Loucy (cell line): Measurements from ENCODE around the gene SLC27A3.

Experiments used
- EZH2phosphoT487 ChIP-seq: fragments of 200-600 bp; IDR thresholded peaks from 2 replicates; pipeline ENCODE4 v1.6.1; 2018; ENCODE audit warnings: antibody characterized with exemption, mild to moderate bottlenecking, moderate library complexity, borderline replicate concordance
- TF ChIP-seq, protein P1 (sequence below): fragments of 200-600 bp; sonication (generic); conservative IDR thresholded peaks from 2 replicates; pipeline ENCODE4 v1.5.1; 2014; ENCODE audit warnings: mild to moderate bottlenecking, antibody characterized with exemption, low read length

- TF ChIP-seq, protein P1, sequence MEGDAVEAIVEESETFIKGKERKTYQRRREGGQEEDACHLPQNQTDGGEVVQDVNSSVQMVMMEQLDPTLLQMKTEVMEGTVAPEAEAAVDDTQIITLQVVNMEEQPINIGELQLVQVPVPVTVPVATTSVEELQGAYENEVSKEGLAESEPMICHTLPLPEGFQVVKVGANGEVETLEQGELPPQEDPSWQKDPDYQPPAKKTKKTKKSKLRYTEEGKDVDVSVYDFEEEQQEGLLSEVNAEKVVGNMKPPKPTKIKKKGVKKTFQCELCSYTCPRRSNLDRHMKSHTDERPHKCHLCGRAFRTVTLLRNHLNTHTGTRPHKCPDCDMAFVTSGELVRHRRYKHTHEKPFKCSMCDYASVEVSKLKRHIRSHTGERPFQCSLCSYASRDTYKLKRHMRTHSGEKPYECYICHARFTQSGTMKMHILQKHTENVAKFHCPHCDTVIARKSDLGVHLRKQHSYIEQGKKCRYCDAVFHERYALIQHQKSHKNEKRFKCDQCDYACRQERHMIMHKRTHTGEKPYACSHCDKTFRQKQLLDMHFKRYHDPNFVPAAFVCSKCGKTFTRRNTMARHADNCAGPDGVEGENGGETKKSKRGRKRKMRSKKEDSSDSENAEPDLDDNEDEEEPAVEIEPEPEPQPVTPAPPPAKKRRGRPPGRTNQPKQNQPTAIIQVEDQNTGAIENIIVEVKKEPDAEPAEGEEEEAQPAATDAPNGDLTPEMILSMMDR: no peak
- no peak for TF ChIP-seq EZH2phosphoT487
These were observed 26.3 kb upstream of the SLC27A3 start for GRCh38 chr1:153748903-153749302.
